CD14-positive monocyte (primary cell): ENCODE measurements around the gene IL1RAPL1. TPM values are rescaled to one million over a fixed set of nuclear protein-coding genes. Genes with fewer than 3 reads are reported as not detected.

Experiments
- DNase-seq, 3 donors: peaks; one replicate each; pipeline ENCODE4 v3.0.0-alpha.2; 2011 to 2022
- H2AFZ ChIP-seq: 2 replicates; pipeline ENCODE4 v1.6.0; 2012; ENCODE audit warnings: mild to moderate bottlenecking, low read depth, low read length, inconsistent platforms; ENCODE audit not compliant: insufficient read depth, poor library complexity, severe bottlenecking
- H3K27ac ChIP-seq, 2 donors: 1 replicate in 1 of 2; 2 replicates in 1 of 2; pipeline ENCODE4 v1.5.1; 2012 to 2013; ENCODE audit warnings: low read length in 2 of 2, control low read depth in 1 of 2, inconsistent platforms in 1 of 2, low read depth in 1 of 2, mild to moderate bottlenecking in 1 of 2
- H3K27me3 ChIP-seq, 2 donors: one replicate each; pipeline versions ENCODE4 v1.6.0 to v1.6.1; 2011 to 2013; ENCODE audit warnings: low read length in 2 of 2; ENCODE audit not compliant: control insufficient read depth in 2 of 2, insufficient read depth in 2 of 2
- H3K36me3 ChIP-seq, 2 donors: replicated peaks in 1 of 2; 1 replicate in 1 of 2; 2 replicates in 1 of 2; pipeline versions ENCODE4 v1.5.1 to v1.6.1; 2012 to 2013; ENCODE audit warnings: low read length in 2 of 2, control low read depth in 1 of 2, inconsistent platforms in 1 of 2, mild to moderate bottlenecking in 1 of 2; ENCODE audit not compliant: insufficient read depth in 2 of 2, control insufficient read depth in 1 of 2
- H3K4me1 ChIP-seq, 2 donors: 1 replicate in 1 of 2; 2 replicates in 1 of 2; pipeline versions ENCODE4 v1.5.1 to v1.6.1; 2012 to 2013; ENCODE audit warnings: low read length in 2 of 2, control low read depth in 1 of 2, inconsistent platforms in 1 of 2, mild to moderate bottlenecking in 1 of 2, moderate library complexity in 1 of 2; ENCODE audit not compliant: insufficient read depth in 2 of 2, control insufficient read depth in 1 of 2
- H3K4me2 ChIP-seq: replicated peaks from 2 replicates; pipeline ENCODE3; 2012; ENCODE audit warnings: low read length, moderate library complexity, mild to moderate bottlenecking; ENCODE audit not compliant: poor library complexity, severe bottlenecking; ENCODE audit errors: extremely low read depth
- H3K4me3 ChIP-seq, 3 experiments: fragments of 200-600 bp in 1 of 3; sonication (generic) in 1 of 3; replicated peaks in 1 of 3; 1 replicate in 2 of 3; 2 replicates in 1 of 3; pipeline ENCODE4 v1.5.1; 2011 to 2013; ENCODE audit warnings: low read length in 3 of 3, mild to moderate bottlenecking in 3 of 3, control low read depth in 2 of 3, low read depth in 2 of 3, inconsistent platforms in 1 of 3, moderate library complexity in 1 of 3
- H3K79me2 ChIP-seq: 2 replicates; pipeline ENCODE4 v1.6.0; 2012; ENCODE audit warnings: mild to moderate bottlenecking, control low read depth, inconsistent platforms, low read length, moderate library complexity; ENCODE audit not compliant: insufficient read depth
- H3K9ac ChIP-seq: 2 replicates; pipeline ENCODE4 v1.6.0; 2017; ENCODE audit warnings: low read length, mild to moderate bottlenecking; ENCODE audit not compliant: insufficient read depth, poor library complexity, severe bottlenecking
- H3K9me3 ChIP-seq, 2 donors: replicated peaks in 1 of 2; 1 replicate in 1 of 2; 2 replicates in 1 of 2; pipeline versions ENCODE4 v1.5.1 to v1.6.1; 2012 to 2013; ENCODE audit warnings: low read length in 2 of 2, control low read depth in 1 of 2; ENCODE audit not compliant: control insufficient read depth in 1 of 2, insufficient read depth in 1 of 2
- H4K20me1 ChIP-seq: 2 replicates; pipeline ENCODE4 v1.6.0; 2012; ENCODE audit warnings: mild to moderate bottlenecking, low read length, control low read depth, moderate library complexity; ENCODE audit not compliant: insufficient read depth
- H3K27ac Mint-ChIP-seq, 7 donors: one replicate each; pipeline ENCODE4 v1.8.0; 2020; ENCODE audit warnings: mild to moderate bottlenecking in 7 of 7, mixed read lengths in 7 of 7, moderate library complexity in 6 of 7, inconsistent platforms in 2 of 7
- H3K27me3 Mint-ChIP-seq, 3 donors: one replicate each; pipeline ENCODE4 v1.8.0; 2021 to 2022; ENCODE audit warnings: low read depth in 3 of 3, mild to moderate bottlenecking in 3 of 3, mixed read lengths in 3 of 3, moderate library complexity in 3 of 3, inconsistent platforms in 1 of 3
- H3K36me3 Mint-ChIP-seq, 2 donors: one replicate each; pipeline ENCODE4 v1.8.0; 2020; ENCODE audit warnings: mixed read lengths in 2 of 2, inconsistent platforms in 1 of 2, mild to moderate bottlenecking in 1 of 2
- H3K4me1 Mint-ChIP-seq: one replicate; pipeline ENCODE4 v1.8.0; 2020; ENCODE audit warnings: mild to moderate bottlenecking, mixed read lengths
- H3K4me3 Mint-ChIP-seq, 2 donors: one replicate each; pipeline ENCODE4 v1.8.0; 2020; ENCODE audit warnings: mild to moderate bottlenecking in 2 of 2, mixed read lengths in 2 of 2, moderate library complexity in 1 of 2
- H3K9me3 Mint-ChIP-seq, 7 donors: one replicate each; pipeline ENCODE4 v1.8.0; 2020 to 2022; ENCODE audit warnings: mixed read lengths in 7 of 7, mild to moderate bottlenecking in 6 of 7, moderate library complexity in 6 of 7, inconsistent platforms in 2 of 7
- WGBS: methylation state at CpG from one replicate; pipeline ENCODE4 v1.1.5; 2013; ENCODE audit warnings: missing lambda C conversion rate; ENCODE audit not compliant: insufficient coverage; 5-methylcytosine and 5-hydroxymethylcytosine counted together
- intact Hi-C, 2 donors: fragments of 100-400 bp; cut with micrococcal nuclease; formaldehyde crosslinking; loops; one replicate each; pipeline versions ENCODE4 v1.15.0 to v1.15.1; 2023
- polyA plus RNA-seq, 3 donors: library from polyadenylated mRNA; depleted of rRNA in 1 of 3; unstranded in 2 of 3; stranded (reverse) in 1 of 3; fragments of 300-500 nt in 2 of 3; fragments of >200 nt in 1 of 3; fragmentation: Illumina TruSeq in 2 of 3; gene quantifications; 1 replicate in 2 of 3; 2 replicates in 1 of 3; pipeline ENCODE4 v1.2.3, GENCODE V29; 2012 to 2021
- TF ChIP-seq, protein P1 (sequence below): fragments of 200-600 bp; IDR thresholded peaks from one replicate; pipeline ENCODE4 v1.8.0; 2022; ENCODE audit warnings: antibody characterized with exemption, mild to moderate bottlenecking

IL1RAPL1 gene
- polyA plus RNA-seq, 3 donors, result not detected

DNA sequence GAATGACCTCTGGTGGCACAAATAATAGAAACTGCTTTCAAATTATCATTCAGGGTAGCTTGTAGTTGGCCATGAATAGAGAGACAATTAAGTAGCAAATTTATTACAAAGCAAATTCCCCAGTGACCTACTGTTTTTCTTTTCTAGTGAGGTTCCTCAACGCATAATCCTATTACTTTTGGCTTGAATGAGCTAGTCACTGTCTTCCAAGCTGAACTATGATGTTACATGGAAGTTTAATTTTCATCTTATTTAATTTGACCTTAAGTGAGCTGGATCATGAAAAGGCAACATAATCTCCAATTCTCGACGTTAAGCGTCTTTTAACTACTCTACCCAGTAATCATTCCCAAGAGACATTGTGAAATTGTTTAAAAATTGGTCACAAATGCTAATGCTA is 1280.7 kb downstream of the IL1RAPL1 start:
- Histone ChIP-seq H4K20me1 (no peaks in the 10 kb centered on the region), H3K27me3 (no peaks in the 10 kb centered on the region), H2AFZ (no peak overlapping the region), H3K4me1 (no peaks in the 10 kb centered on the region), H3K4me2 (no peak overlapping the region), H3K79me2 (no peaks in the 10 kb centered on the region), H3K27ac (no peak overlapping the region), H3K36me3 (no peaks in the 10 kb centered on the region), H3K4me3 (no peak overlapping the region), H3K9ac (no peak overlapping the region), H3K9me3 (no peaks in the 10 kb centered on the region)
- DNase-seq, result no peak
- H3K4me1 Mint-ChIP-seq, result no peaks in the 10 kb centered on the region
- H3K36me3 Mint-ChIP-seq, result no peaks in the 10 kb centered on the region
- intact Hi-C loops, result no loop called here
- H3K27ac Mint-ChIP-seq, result no peak overlapping the region
- peaks cover 0 to 3% (median 2%) of the 10 kb centered on the region in 3 donors for H3K27me3 Mint-ChIP-seq
- TF ChIP-seq, protein P1, sequence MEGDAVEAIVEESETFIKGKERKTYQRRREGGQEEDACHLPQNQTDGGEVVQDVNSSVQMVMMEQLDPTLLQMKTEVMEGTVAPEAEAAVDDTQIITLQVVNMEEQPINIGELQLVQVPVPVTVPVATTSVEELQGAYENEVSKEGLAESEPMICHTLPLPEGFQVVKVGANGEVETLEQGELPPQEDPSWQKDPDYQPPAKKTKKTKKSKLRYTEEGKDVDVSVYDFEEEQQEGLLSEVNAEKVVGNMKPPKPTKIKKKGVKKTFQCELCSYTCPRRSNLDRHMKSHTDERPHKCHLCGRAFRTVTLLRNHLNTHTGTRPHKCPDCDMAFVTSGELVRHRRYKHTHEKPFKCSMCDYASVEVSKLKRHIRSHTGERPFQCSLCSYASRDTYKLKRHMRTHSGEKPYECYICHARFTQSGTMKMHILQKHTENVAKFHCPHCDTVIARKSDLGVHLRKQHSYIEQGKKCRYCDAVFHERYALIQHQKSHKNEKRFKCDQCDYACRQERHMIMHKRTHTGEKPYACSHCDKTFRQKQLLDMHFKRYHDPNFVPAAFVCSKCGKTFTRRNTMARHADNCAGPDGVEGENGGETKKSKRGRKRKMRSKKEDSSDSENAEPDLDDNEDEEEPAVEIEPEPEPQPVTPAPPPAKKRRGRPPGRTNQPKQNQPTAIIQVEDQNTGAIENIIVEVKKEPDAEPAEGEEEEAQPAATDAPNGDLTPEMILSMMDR, result no peak
- H3K4me3 Mint-ChIP-seq, result no peak overlapping the region
- H3K9me3 Mint-ChIP-seq, result peaks cover 0 to 5% (median 0%) of the 10 kb centered on the region in 7 donors
- no CpG with 5 or more reads among the region's 4 CpGs for WGBS

DNA sequence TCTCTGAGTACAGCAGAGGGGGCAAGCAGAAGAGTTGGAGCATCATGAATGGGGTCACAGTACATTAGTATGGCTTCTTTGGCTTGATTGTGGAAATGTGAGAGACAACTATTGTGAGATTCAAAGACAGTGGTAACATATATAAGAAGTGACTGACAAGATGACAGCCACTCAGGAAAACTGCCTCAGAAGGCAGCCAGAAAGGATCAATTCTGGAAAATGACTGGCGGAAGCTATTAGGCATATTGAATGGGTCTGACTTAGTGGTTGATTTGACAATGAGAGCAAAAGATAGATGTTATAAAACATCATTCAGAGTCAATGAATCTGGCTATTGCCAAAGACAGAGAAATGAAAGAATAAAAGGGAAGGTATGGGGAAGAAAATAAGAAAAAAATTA is 1282.6 kb downstream of the IL1RAPL1 start:
- Histone ChIP-seq H3K4me2 (no peak overlapping the region), H3K4me1 (no peaks in the 10 kb centered on the region), H3K4me3 (no peak overlapping the region), H3K27ac (no peak overlapping the region), H3K9ac (no peak overlapping the region), H2AFZ (no peak overlapping the region), H3K79me2 (no peaks in the 10 kb centered on the region), H3K27me3 (no peaks in the 10 kb centered on the region), H3K36me3 (no peaks in the 10 kb centered on the region), H4K20me1 (no peaks in the 10 kb centered on the region), H3K9me3 (no peaks in the 10 kb centered on the region)
- H3K27me3 Mint-ChIP-seq, result peaks cover 0 to 3% (median 2%) of the 10 kb centered on the region in 3 donors
- no peak for DNase-seq
- H3K4me3 Mint-ChIP-seq, result no peak overlapping the region
- H3K9me3 Mint-ChIP-seq, result peaks cover 0 to 8% (median 0%) of the 10 kb centered on the region in 7 donors
- intact Hi-C loops, result no loop called here
- H3K4me1 Mint-ChIP-seq, result no peaks in the 10 kb centered on the region
- no peaks in the 10 kb centered on the region for H3K36me3 Mint-ChIP-seq
- TF ChIP-seq, protein P1, result no peak
- H3K27ac Mint-ChIP-seq, result no peak overlapping the region
- no CpG with 5 or more reads among the region's 1 CpG for WGBS
